Measurements from ENCODE around the gene AFM.

The AFM gene

DNA sequence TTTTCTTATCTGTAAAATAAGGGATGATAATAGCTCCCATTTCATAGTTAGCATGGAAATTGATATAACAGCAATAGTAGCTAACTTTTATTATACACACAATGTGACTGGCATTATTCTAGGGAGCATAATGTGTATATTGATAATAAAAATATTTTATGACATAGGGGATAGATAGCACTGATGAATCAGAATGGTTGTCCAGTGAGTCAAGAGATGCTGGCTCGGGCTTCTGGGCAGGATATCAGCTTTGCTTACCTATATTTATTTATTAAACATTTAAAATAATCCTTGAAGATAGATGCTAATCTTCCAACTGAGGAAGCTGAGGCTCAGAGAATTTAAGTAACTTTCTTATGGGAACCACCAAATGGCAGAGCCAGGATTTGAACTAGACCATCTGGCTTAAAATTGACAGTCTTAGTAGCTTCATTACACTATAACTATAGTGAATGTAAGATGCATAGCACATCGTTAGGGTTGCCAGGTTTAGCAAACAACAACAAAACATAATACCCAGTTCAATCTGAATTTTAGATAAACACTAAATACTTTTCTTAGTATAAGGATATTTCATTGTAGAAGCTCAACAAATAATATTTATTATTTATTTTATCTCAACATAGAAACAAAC lies 42.8 kb upstream of the AFM start:
- Histone ChIP-seq H3K4me3 (no peak overlapping the region), H3K9me3 (no peaks in the 10 kb centered on the region), H3K9ac (no peak overlapping the region), H3K27ac (no peak overlapping the region), H3K4me1 (no peaks in the 10 kb centered on the region), H3K27me3 (no peaks in the 10 kb centered on the region), H3K4me2 (no peak overlapping the region), H3K36me3 (no peaks in the 10 kb centered on the region), H4K20me1 (no peaks in the 10 kb centered on the region)
- TF ChIP-seq Cebpa-rat (IDR thresholded peaks at IDR 0.05): no peak

DNA sequence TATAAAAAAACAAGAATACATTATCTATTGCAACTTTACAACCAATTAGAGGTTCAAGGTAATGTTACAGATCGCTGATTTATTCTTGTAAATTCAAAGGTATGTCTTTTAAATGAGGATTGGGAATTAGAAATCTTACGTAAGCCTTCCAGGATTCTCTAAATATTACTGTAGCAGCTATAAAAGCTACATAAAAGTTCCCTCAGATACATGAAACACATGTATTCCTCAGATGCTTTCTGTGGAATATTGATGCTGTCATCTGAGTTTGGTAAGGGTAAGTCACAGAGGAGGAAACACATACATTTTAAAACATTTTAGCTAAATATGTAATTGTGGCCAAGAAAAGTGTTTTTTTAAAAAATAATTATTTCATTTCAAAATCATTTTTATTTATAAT lies 42.1 kb upstream of the AFM start:
- TF ChIP-seq Cebpa-rat (IDR thresholded peaks at IDR 0.05): no peak
- H3K4me1 ChIP-seq: no peaks in the 10 kb centered on the region
- no peaks in the 10 kb centered on the region for H3K9me3 ChIP-seq
- no peaks in the 10 kb centered on the region for H3K36me3 ChIP-seq
- H3K27ac ChIP-seq: no peak overlapping the region
- no peak overlapping the region for H3K9ac ChIP-seq
- H3K4me2 ChIP-seq: no peak overlapping the region
- H3K27me3 ChIP-seq: no peaks in the 10 kb centered on the region
- no peaks in the 10 kb centered on the region for H4K20me1 ChIP-seq
- H3K4me3 ChIP-seq: no peak overlapping the region

DNA sequence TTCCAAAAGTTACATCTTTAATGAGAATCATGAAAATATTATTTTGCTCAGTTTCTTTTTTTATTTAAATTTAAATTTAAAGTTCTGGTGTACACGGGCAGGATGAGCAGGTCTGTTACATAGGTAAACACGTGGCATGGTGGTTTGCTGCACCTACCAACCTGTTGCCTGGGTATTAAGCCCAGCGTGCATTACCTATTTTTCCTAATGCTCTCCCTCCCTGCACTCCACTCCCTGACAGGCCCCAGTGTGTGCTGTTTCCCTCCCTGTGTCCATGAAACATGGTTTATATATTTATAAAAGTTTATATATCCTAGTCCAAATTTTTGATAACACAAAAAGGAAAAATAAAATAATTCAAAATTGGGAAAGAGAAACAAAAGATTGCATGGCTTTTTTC lies 41.6 kb upstream of the AFM start:
- H3K36me3 ChIP-seq: no peaks in the 10 kb centered on the region
- H3K27me3 ChIP-seq: no peaks in the 10 kb centered on the region
- H3K9ac ChIP-seq: no peak overlapping the region
- H4K20me1 ChIP-seq: no peaks in the 10 kb centered on the region
- no peak overlapping the region for H3K4me2 ChIP-seq
- H3K4me1 ChIP-seq: no peaks in the 10 kb centered on the region
- H3K9me3 ChIP-seq: no peaks in the 10 kb centered on the region
- H3K4me3 ChIP-seq: no peak overlapping the region
- no peak overlapping the region for H3K27ac ChIP-seq
- no peak for TF ChIP-seq Cebpa-rat (IDR thresholded peaks at IDR 0.05)

DNA sequence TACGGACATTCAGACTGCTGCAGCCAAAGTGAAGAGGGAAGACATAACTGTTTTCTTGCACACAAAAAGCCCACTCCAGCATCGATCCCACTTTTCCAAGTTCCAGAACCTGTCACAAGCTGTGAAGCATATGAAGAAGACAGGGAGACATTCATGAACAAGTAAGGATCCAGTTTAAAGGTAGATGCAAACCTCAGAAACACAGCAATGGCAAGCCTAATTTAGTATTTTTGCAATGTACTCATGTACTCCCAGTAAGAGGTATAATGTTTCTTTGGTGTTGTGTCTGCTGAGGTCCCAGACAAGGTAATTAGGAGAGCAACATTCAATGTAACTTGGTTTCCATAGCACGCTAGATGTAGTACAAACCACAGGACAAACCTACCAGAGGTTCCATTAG lies 40.9 kb upstream of the AFM start:
- H3K9ac ChIP-seq: no peak overlapping the region
- no peak overlapping the region for H3K4me3 ChIP-seq
- no peaks in the 10 kb centered on the region for H4K20me1 ChIP-seq
- no peaks in the 10 kb centered on the region for H3K36me3 ChIP-seq
- no peak overlapping the region for H3K4me2 ChIP-seq
- no peaks in the 10 kb centered on the region for H3K9me3 ChIP-seq
- no peaks in the 10 kb centered on the region for H3K4me1 ChIP-seq
- TF ChIP-seq Cebpa-rat (IDR thresholded peaks at IDR 0.05): no peak
- no peaks in the 10 kb centered on the region for H3K27me3 ChIP-seq
- no peak overlapping the region for H3K27ac ChIP-seq

DNA sequence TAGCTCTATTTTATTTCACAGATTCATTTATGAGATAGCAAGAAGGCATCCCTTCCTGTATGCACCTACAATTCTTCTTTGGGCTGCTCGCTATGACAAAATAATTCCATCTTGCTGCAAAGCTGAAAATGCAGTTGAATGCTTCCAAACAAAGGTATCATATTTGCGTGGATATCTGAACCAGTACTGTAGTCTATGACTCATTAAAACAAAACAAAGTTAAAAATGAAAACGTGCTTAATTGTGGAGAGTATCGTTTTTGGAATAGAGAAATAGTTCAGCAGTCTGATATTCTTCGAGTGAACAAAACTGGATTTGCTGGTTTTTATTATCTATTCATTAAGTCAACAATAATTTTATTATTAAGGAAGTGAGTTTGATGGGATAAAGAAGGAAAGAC lies 39.3 kb upstream of the AFM start:
- no peaks in the 10 kb centered on the region for H4K20me1 ChIP-seq
- H3K9me3 ChIP-seq: no peaks in the 10 kb centered on the region
- no peaks in the 10 kb centered on the region for H3K27me3 ChIP-seq
- no peaks in the 10 kb centered on the region for H3K4me1 ChIP-seq
- no peak overlapping the region for H3K4me2 ChIP-seq
- no peak overlapping the region for H3K4me3 ChIP-seq
- H3K9ac ChIP-seq: no peak overlapping the region
- no peak for TF ChIP-seq Cebpa-rat (IDR thresholded peaks at IDR 0.05)
- no peak overlapping the region for H3K27ac ChIP-seq
- no peaks in the 10 kb centered on the region for H3K36me3 ChIP-seq

DNA sequence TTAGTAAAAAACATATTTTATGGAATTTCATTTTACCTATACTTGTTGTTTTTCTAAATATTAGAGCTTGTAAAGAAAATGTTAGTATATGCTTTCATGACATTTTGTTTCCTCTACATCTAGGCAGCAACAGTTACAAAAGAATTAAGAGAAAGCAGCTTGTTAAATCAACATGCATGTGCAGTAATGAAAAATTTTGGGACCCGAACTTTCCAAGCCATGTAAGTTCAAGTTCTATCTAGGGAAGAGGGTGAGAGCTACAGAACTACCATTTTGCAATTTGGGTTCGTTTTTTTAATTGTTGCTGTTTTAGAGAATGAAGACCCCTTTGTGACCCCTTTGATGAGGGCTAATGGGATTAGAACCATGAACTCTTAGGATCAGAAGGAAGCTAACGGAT lies 38.3 kb upstream of the AFM start:
- Histone ChIP-seq H3K4me3 (no peak overlapping the region), H3K27me3 (no peaks in the 10 kb centered on the region), H3K4me1 (no peaks in the 10 kb centered on the region), H3K36me3 (no peaks in the 10 kb centered on the region), H3K4me2 (no peak overlapping the region), H3K9me3 (no peaks in the 10 kb centered on the region), H3K9ac (no peak overlapping the region), H3K27ac (no peak overlapping the region), H4K20me1 (no peaks in the 10 kb centered on the region)
- TF ChIP-seq Cebpa-rat (IDR thresholded peaks at IDR 0.05): no peak

DNA sequence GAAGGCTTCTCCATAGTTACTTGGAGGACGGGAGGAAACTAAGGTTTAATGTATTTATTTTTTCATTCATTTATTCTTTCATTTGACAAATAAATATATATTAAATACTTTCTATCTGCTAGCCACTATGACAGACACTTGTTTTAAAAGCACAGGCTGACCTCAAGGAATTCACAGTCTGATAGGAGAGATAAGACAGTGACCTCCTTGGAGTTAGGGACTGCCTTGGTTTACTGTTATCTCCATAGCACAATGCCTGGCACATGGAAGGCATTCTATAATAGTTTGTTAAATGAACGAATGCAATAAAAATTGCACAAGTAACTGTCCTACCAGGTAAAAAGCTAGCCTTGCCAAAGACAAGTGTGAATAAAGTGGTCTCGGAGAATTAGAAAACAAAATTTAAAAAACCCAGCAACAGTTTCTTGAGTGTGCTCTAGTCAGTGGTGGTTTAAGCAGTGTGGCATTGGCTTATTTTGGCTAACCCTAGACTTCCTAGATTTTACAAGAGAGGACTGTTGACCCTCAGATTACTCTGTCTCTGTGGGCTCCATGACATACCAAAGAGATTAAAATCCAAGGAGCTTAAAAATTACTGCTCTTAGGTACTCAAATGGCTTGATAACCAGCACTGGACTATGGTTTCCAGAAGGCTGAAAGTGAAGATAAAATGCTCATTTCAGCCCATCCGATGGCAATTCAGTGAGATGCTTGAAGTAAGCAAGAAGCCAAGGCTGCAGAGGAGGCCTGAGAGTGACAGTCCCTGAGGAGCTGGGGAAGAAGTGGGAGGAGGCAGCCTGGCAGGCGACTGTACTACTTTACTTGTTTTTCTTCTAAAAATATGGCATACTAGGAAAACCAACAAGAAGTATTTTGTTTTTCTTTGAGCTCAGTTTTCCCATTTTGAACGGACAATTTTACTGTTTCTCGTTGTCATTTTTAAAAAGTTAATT lies 35.9 kb upstream of the AFM start:
- H3K36me3 ChIP-seq: no peaks in the 10 kb centered on the region
- no peak overlapping the region for H3K4me3 ChIP-seq
- H3K9ac ChIP-seq: no peak overlapping the region
- no peaks in the 10 kb centered on the region for H3K27me3 ChIP-seq
- no peaks in the 10 kb centered on the region for H3K4me1 ChIP-seq
- no peak for TF ChIP-seq Cebpa-rat (IDR thresholded peaks at IDR 0.05)
- H4K20me1 ChIP-seq: no peaks in the 10 kb centered on the region
- H3K9me3 ChIP-seq: no peaks in the 10 kb centered on the region
- no peak overlapping the region for H3K27ac ChIP-seq
- no peak overlapping the region for H3K4me2 ChIP-seq

DNA sequence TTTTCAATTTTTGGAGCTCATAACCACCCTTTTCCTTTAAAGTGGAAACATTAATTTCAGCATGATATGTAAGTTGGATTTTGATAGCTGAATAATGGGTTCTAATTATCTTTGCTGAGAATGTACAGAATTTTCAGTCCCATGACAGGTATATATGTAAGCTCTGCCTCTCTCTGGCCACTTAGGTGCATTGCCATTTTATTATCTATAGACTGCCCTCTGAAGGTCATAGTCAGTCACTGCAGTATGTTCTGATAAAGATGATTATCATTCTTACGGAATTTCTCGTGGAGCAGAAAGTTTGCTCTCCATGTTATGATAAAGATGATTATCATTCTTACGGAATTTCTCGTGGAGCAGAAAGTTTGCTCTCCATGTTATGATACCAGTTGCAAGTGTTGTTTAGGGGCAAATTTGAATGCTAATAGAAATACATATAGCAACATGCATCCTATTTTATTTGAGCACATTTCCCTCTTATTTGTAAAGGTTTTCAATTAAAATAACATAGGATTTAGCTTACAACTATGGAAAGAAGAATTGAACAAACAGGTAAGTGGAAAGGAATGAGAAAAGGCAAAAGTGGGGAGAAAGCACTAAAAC lies 35.1 kb upstream of the AFM start:
- Histone ChIP-seq H3K9me3 (no peaks in the 10 kb centered on the region), H3K4me3 (no peak overlapping the region), H4K20me1 (no peaks in the 10 kb centered on the region), H3K4me2 (no peak overlapping the region), H3K27me3 (no peaks in the 10 kb centered on the region), H3K36me3 (no peaks in the 10 kb centered on the region), H3K9ac (no peak overlapping the region), H3K4me1 (no peaks in the 10 kb centered on the region), H3K27ac (no peak overlapping the region)
- no peak for TF ChIP-seq Cebpa-rat (IDR thresholded peaks at IDR 0.05)

- Histone ChIP-seq H3K4me1 (no peaks in the 10 kb centered on the region), H3K27ac (no peak overlapping the region), H3K36me3 (no peaks in the 10 kb centered on the region), H4K20me1 (no peaks in the 10 kb centered on the region), H3K9ac (no peak overlapping the region), H3K4me3 (no peak overlapping the region), H3K27me3 (no peaks in the 10 kb centered on the region), H3K4me2 (no peak overlapping the region), H3K9me3 (no peaks in the 10 kb centered on the region)
- no peak for TF ChIP-seq Cebpa-rat (IDR thresholded peaks at IDR 0.05)
These were observed 33.9 kb upstream of the AFM start for GRCh38 chr4:73447671-73448070.
